ENCODE data around the gene VSIG10L.

VSIG10L gene

GRCh38 chr19:51337861-51338562 is 3.9 kb downstream of the VSIG10L start:
- DNase-seq = no peak

- no peak for DNase-seq
Measured at GRCh38 chr19:51337141-51337860, 4.6 kb downstream of the VSIG10L start.

DNA sequence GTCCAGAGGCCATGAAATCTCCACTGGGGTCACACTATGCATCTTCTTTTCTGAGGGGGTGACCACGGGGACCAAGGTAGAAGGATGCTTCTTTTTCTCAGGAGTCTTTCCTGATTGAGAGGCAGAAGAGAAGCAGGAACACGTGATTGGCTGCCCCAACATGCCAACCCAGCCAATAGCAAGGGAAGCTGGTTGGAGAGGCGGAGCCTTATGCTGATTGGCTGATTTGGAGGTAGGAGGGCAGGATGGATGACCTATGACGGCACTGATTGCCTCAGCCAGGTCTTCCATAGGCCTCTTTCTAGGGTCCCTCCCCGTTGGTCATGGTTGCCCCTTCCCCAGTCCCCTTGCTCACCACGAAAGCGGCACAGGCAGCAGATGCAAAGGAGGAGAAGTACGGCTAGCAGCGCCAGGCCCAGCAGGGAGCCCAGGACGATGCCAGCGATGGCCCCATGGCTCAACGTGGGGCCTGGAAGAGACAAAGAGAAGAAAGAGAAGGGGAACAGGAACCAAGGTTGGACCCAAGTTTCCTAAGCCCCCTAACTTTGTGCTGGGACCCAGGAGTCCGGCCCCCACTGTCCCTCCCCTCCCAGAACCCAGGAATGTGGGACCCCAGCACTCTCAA is 8.0 kb downstream of the VSIG10L start:
- DNase-seq = no peak

- no peak for DNase-seq
Measured at GRCh38 chr19:51331716-51332115, 10.2 kb downstream of the VSIG10L start.

DNA sequence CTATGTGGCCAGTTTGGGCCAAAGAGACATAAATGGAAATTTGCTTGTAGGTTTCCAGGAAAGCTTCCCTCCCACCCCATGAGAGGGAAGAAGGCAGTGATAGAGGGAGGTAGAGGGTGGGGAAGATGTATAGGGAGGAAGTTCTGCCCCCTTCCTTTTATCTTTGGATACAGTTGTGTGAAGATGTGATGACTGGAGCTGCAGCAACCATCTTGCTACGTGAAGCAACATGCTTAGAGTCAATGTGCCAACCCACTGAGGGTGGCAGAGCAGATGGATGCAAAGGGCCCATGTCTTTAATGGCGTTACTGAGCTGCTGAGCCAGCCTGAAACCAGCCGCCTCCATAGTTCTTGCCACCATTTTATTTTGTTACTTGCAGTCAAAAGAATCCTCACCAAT is 10.7 kb downstream of the VSIG10L start:
- no peak for DNase-seq

GRCh38 chr19:51330366-51330765 is 11.6 kb downstream of the VSIG10L start:
- no peak for DNase-seq

DNA sequence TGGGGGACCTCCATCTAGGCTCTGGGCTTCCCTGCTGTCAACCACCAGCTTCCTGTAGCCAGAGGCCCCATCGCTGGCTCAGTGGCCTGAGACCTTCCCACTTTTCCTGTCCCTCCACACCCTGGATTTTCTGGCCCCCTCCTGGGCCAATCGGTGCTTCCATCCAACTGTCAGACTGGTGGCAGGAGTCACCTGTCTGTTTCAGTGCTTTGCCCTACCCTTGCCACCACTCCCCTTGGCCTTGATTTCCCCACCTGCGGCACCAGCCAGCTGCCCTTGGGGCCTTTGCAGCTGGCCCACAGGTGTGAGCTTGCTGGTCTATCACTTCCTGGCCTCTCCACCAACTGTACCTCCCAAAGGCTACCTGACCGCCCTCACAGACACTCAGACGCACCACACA is 12.5 kb downstream of the VSIG10L start:
- no peak for DNase-seq

DNA sequence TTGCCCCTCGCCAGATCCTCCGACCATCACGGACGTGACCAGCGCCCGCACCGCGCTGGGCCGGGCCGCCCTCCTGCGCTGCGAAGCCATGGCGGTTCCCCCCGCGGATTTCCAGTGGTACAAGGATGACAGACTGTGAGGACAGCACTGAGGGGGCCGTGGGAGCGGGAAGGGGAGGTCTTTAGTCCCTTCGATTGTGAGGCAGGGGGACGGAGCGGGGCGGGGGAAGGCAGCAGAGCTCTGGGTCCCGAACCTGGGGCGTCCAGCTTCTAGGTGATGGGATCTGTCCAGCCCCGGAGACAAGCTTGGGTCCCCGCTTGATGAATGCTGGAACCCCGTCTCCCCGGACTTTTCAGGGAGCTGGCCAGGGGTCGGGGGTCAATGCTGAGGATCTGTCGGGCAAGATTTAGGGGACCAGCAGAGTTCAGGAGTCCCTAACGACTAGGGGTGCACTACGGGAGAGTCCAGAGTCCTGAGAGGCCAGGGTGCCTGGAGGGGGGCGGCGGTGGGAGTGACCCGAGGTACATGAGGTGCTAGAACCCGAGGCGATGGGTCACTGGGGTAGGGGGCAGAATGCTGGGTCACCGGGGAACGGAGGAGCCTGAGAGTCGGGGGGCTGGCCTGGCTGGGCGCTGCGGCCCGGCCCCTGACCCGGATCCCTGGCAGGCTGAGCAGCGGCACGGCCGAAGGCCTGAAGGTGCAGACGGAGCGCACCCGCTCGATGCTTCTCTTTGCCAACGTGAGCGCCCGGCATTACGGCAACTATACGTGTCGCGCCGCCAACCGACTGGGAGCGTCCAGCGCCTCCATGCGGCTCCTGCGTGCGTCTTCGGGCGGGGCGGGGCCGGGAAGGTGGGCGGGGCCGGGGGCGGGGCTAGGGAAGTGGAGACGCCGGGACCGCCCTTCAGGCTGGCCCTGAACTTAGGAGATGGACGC is 14.6 kb downstream of the VSIG10L start:
- DNase-seq = peak; percentile 75

DNA sequence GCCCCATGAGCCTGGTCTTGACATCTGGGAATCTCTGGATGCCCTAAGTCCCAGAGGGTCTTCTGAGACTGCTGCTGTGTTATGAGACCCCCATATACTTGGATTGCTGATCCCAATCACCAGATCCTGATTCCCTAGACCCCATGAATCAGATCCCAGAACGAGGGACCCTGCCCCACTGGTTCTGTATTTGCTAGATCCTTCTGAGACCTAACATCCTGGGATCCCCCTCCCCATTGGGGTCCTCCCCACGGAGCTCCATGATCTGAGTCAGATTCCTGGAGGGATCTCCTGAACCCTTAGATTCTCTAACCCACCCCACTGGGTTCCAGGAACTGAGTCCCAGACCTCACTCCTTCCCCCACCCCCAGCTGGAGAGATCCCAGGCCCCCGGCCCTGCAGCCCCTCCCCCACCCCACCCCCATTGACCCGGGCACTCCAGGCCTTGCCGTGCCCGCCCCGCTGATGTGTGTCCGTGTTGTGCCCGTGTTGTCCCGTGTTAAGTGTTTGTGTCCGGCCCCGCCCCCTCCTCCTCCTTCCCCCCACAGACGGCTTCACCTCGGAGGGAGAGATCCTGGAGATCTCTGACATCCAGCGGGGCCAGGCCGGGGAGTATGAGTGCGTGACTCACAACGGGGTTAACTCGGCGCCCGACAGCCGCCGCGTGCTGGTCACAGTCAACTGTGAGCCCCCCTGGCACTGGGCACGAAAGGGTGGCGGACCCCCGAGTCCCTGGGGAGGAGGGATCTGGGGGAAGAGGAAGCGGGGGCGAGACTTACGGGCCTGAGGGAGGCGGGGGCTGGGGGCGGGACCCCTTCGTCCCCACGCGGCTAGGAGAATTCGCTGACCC is 15.5 kb downstream of the VSIG10L start:
- DNase-seq = no peak

DNA sequence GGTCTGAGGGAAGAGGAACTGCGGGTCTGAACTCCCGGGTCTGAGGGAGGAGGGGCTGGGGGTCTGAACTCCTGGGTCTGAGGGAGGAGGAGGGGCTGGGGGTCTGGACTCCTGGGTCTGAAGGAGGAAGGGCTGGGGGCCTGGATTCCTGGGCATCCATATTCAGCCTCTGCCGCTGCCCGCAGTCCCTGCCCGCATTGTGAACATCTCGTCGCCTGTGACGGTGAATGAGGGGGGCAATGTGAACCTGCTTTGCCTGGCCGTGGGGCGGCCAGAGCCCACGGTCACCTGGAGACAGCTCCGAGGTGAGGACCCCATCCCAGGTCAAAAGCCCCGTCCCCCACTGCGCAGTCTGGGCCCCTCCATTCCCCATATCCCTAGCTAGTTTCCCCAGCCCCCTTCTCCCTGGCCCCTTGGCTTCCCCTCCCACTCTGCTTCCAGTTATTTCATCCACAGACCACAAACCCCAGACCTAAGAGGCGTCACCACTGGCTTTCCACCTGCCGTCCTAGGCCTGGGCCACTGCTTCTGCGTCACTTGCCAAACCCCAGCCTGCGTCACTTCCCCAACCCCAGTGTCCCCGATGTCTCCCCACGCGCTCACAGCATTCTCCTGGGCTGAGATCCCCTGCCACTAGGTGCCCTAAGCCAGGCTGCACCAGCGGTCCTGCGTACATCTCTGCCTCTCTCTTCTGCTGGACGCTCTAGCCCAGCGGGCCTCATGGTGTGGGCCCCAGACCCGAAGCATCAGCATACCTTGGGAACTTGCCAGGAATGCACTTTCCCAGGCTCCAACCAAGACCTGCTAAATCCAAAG is 16.6 kb downstream of the VSIG10L start:
- no peak for DNase-seq

DNA sequence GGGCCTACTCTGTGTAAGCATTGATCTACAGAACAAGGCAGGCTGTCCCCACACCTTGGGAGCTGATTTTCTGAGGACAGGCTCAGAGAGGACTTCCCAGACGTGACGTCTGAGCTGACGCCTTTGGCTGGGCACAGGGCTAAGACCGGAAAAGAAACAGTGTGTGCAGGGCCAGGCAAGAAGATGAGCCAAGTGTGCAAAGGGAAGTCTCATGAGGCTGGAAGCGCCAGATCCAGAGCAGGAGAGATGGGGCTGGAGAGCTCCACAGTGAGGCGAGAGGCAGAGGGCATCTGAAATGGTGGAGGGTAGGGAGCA is 17.8 kb downstream of the VSIG10L start:
- DNase-seq = no peak

DNA sequence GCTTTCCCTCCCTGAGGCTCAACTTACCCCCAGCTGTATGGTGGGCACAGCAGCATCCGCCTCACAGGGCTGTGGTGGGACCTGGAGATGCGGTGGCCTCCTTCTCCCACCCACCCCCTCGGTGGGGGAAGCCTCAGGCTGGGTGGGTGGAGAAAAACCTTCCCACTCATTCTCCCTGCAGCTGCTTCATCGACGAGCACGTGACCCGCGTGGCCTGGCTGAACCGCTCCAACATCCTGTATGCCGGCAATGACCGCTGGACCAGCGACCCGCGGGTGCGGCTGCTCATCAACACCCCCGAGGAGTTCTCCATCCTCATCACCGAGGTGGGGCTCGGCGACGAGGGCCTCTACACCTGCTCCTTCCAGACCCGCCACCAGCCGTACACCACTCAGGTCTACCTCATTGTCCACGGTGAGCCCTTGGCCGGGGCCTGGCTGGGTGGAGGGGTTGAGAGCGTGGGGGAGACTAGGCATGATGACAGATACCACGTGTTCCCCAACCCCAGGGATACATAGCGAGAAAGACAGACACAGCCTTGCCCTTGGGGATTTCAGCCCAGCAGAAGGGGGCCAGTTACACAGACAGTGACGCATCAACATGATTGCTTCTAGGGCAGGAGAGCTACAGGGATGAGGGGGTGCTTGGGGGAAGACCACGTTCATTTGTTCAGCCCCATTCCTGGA is 18.3 kb downstream of the VSIG10L start:
- DNase-seq = no peak

- no peak for DNase-seq
Measured at GRCh38 chr19:51321799-51322198, 20.1 kb downstream of the VSIG10L start.

DNA sequence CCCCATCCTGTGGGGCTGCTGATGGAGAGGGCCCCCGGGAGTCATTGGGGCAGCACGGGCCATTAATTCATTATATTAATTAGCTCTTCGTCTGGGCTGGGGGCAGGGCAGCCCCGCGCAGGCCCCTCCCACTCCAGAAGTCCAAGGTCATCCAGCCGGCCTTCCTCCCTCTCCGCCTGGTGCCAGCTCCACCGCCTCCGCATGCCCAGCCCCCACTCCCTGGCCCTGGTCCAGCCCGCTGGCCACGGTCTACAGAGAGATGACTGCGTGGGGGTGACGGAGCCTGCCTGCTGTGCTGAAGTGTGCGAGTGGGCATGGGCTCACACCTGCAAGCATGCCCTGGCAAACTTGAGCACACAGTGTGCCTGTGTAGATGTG is 21.7 kb downstream of the VSIG10L start:
- no peak for DNase-seq

DNA sequence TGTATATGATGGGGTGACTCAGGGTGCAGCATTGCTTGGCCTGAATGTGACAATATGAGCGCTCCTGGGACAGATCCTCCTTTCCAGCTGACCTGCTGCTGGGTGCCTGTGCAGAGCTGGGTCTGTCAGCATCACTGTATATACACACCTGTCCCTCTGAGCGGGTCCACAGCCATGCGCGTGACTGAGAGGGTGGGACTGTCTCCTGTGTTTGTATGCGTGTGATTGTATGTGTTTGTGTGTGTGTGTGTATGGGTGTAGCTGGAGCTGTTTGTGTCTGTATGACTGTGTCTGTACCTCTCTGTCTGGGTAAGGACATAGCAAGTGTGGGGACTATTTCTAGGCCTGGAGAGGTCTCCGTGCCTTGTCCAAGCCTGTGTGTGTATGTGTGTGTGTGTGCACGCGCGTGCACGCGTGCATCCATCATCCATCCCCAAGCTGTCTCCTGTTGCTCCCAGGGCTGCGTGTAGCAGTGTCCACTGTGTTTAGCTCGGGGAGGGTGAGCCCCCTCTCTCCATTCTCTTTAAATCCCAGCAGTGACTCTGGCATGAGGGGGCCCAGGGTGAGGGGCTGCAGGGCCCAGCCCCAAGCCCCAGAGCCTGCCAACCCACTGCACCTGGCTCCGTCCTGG is 22.2 kb downstream of the VSIG10L start:
- no peak for DNase-seq

DNA sequence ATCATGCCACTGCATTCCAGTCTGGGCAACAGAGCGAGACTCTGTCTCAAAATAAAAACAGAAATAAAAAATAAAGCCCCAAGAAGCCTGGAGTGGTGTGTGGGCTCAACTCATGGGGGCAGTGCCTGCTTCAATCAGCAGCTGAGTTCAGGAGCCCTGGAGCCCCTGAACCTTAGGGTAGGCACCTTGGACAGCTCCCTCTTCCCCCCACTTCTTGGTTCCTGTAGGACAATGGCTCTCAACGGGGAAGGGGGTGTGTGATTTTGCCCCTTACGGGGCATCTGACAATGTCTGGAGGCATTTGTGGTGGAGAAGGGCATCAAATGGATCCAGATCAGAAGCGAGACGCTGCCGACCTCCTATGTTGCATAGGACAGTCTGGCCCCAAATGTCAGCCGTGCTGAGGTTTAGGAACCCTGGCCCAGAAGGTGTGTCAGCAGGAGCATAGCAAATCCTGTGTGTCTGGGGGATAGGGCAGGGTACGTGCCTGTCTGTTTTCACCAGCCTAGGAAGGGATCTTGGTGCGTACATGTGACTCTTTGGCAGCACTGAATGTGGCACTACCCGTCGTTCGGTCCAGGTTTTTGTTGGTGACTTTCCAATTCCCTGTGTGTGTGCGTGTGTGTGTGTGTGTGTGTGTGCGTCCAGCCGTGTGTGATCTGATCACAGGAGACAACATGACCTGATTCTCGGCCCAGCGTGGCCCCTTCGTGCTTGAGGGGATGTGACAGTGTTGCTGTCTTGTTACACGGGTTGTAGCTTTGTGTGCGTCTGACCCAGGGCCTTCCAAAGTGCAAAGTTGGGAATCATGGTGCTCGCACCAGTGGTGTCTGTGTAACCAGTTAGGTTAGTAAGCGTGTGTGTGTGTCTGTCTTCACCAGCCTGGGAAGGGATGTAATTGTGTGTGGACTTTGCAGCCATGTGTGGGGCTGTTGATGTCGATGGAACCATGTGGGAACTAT is 23.0 kb downstream of the VSIG10L start:
- DNase-seq = no peak

DNA sequence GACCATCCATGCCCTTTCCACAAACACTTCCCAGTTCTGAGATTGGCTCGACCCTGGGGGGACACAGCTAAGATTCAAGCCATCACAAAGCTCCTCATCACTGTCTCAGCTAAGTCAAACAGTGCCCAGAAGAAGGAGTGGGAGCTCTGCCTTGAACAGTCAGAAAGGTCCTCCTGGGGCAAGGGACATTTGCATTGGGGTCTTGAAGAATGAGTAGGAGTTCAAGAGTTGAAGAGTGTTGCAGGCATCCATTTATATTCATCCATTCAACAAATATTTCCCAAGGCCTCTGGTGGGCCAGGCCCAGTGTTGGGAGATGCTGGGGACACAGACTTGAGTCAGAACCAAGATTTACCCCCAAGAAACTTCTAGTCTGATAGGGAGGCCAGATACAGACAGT is 24.0 kb downstream of the VSIG10L start:
- no peak for DNase-seq

DNA sequence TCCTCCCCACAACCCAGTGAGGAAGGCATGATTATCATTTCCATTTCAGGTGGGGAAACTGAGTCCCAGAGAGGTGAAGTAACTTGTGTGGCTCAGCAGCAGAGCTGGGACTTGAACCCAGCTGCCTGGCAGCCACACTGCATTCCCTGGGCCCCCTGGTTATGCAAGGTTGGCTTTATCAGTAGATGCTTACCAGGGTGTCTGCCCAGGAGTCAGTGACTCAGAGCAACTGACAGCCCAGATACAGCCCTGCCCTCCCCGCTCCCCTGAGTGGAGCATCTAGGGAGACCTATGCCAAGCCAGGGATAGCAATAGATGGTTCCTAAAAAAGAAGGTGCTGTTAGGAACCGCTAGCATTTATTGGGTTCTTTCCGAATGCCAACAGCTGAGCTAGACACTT is 24.6 kb downstream of the VSIG10L start:
- DNase-seq = no peak

GRCh38 chr19:51316688-51317087 is 25.3 kb downstream of the VSIG10L start:
- no peak for DNase-seq

All from activated CD4-positive, alpha-beta T cell treated with anti-CD3 and anti-CD28 coated beads, Interleukin-2, Interleukin-6, amounts not matched to agents 100 ng/mL and 50 ng/mL, durations not matched to agents 16 hours and 8 hours (primary cell).